Activated T-helper 2 cell treated with anti-CD3 and anti-CD28 coated beads, Interferon-gamma antibody, Interleukin-2, Interleukin-4, amounts not matched to agents 10 μg/mL and 5 μg/mL and 100 μg/mL, durations not matched to agents 14 hours and 24 hours and 36 hours (primary cell): ENCODE results near the gene DEUP1. TPM values are rescaled to one million over a fixed set of nuclear protein-coding genes. Genes with fewer than 3 reads are reported as not detected.

ENCODE experiments used
- DNase-seq: peaks from one replicate; pipeline ENCODE4 v3.0.0; 2021; ENCODE audit warnings: low spot score
- H3K27ac Mint-ChIP-seq: one replicate; pipeline ENCODE4 v1.8.0; 2021; ENCODE audit warnings: mixed read lengths
- H3K27me3 Mint-ChIP-seq: one replicate; pipeline ENCODE4 v1.8.0; 2021; ENCODE audit warnings: low read depth, mixed read lengths
- H3K36me3 Mint-ChIP-seq: one replicate; pipeline ENCODE4 v1.8.0; 2021; ENCODE audit warnings: low read depth, mixed read lengths
- H3K4me1 Mint-ChIP-seq: one replicate; pipeline ENCODE4 v1.8.0; 2021; ENCODE audit warnings: low read depth, mixed read lengths
- H3K4me3 Mint-ChIP-seq: one replicate; pipeline ENCODE4 v1.8.0; 2021; ENCODE audit warnings: low read depth, mild to moderate bottlenecking, moderate library complexity, mixed read lengths
- H3K9me3 Mint-ChIP-seq: one replicate; pipeline ENCODE4 v1.8.0; 2021; ENCODE audit warnings: mixed read lengths
- intact Hi-C: fragments of 100-400 bp; cut with micrococcal nuclease; formaldehyde crosslinking; loops from one replicate; pipeline ENCODE4 v1.15.1; 2023
- total RNA-seq: library from RNA; stranded (reverse); gene quantifications from 2 replicates; pipeline ENCODE4 v1.2.3, GENCODE V29; 2022

DEUP1 gene
- total RNA-seq, 1 donor from 2014 or later = not detected

GRCh38 chr11:93485983-93486382 lies 155.4 kb downstream of the DEUP1 start:
- Mint-ChIP-seq H3K9me3 (no peaks in the 10 kb centered on the region), H3K4me1 (peaks cover 6% of the 10 kb centered on the region), H3K27me3 (no peaks in the 10 kb centered on the region), H3K4me3 (no peak overlapping the region), H3K27ac (no peak overlapping the region), H3K36me3 (no peaks in the 10 kb centered on the region)
- intact Hi-C loops = loop anchor here (5.0 kb wide), 1 partner anchor 56 kb away; the partner anchor contains the start of gene SMCO4
- no peak for DNase-seq

- DNase-seq = no peak
- H3K27ac Mint-ChIP-seq = no peak overlapping the region
- H3K36me3 Mint-ChIP-seq = no peaks in the 10 kb centered on the region
- H3K9me3 Mint-ChIP-seq = no peaks in the 10 kb centered on the region
- H3K27me3 Mint-ChIP-seq = no peaks in the 10 kb centered on the region
- intact Hi-C loops = loop anchor here (5.0 kb wide), 1 partner anchor 55 kb away; the partner anchor contains the start of gene SMCO4
- H3K4me3 Mint-ChIP-seq = no peak overlapping the region
- peaks cover 1% of the 10 kb centered on the region for H3K4me1 Mint-ChIP-seq
Observed at GRCh38 chr11:93487032-93487483, 156.5 kb downstream of the DEUP1 start.

Other genes with a start within 250 kb of the DEUP1 start
- gene SLC36A4, start 132.8 kb upstream of the DEUP1 start, total RNA-seq = 18.9 and 19.8 TPM in 2 replicates
- gene SMCO4, start 212.6 kb downstream of the DEUP1 start, total RNA-seq = 40.8 and 41.5 TPM in 2 replicates